Glomerular endothelial cell (primary cell): Measurements from ENCODE around the gene NFAT5. TPM values are rescaled to one million over a fixed set of nuclear protein-coding genes. Genes with fewer than 3 reads are reported as not detected.
A peak's percentile ranks its signal among the peaks of the same experiment; 100 is the strongest.

Experiments
- DNase-seq: peaks from one replicate; pipeline ENCODE4 v3.0.0-alpha.2; 2011; ENCODE audit warnings: low read depth, low spot score; ENCODE audit errors: extremely low read depth
- total RNA-seq: library from RNA; depleted of rRNA; stranded (reverse); fragments of >200 nt; gene quantifications from 2 replicates; pipeline ENCODE4 v1.2.3, GENCODE V29; 2015

Gene NFAT5
- total RNA-seq, 1 donor from 2014 or later, result 71.0 TPM

DNA sequence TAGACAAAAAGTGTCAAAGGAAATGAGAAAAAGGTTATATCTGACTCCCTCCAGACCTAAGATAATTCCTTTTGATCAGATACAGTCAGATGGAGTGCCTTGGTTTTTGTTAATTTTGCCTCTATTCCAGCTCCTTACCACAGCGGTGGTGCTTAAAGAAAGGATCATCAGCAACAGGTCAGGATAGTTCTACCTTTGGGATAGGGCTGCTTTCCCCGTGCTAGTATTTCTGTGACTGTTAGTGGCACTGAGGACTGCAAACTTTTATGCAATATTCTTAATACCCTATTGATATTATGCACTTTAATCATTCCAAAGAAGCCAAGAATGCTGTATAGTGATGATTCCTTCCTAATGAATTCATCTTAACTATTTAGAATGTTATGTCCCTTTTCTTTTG is 136.1 kb downstream of the NFAT5 start:
- DNase-seq, result no peak

DNA sequence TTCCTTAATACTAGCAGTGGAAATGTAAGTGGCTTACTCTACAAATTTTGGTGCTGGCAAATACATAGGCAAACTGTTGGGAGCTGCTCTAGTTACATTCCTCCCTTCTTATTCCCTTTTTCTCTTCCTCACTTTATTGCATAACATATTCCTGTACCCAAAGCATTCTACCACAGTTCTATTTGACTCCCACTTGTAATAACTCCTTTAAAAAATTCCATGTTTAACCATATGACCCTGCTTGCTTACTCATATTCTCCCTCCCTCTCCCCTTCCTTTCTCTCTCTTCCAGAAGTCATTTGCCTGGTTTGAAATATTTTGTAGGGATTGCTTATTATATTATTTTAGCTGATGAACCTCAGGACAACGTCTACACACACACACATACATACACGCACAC is 137.9 kb downstream of the NFAT5 start:
- DNase-seq, result no peak

DNA sequence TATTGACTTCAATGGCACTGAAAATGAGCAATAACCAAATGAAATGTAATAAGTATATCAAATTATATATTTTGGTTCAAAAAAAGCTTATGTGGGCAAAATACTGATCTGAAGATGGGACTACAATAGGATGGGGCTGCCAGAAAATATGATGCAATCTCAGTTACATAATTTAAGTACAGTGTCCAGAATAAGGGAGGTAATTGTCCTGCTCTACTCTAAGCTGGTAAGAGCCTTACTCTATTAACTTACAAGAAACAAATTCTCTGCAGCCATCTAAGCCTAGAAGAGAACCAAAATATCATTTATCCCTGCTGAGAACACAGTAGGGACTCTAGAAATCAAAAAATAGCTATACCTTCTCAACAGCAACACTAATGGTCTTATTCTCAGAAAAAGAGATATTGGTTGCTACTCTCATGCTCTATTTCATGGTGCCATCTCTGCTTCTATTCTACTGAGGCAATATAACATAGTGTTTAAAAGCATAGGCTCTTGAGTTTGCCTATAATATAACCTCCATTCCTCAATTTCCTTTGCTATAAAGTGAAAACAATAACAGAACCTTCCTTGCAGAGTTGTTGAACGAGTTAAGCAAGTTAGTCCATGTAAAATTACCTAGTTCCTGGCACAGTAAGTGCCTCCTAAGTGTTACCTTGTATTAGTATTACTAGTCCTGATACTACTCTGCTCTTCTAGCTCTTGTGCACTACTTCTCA is 140.6 kb downstream of the NFAT5 start:
- no peak for DNase-seq

DNA sequence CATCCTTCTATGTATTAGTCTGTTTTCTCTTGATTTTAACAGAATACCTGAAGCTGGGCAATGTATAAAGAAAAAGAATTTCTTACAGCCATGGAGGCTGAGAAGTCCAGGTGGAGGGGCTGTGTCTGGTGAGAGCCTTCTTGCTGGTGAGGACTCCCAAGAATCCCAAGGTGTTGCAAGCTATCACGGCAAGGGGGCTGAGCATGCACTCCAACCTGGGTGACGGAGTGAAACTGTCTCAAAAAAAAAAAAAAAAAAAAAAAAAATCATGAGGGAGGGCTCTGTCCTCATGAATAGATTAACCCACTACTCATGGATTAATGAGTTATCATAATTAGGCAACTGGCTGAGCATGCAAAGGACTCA is 141.2 kb downstream of the NFAT5 start:
- DNase-seq, result no peak

DNA sequence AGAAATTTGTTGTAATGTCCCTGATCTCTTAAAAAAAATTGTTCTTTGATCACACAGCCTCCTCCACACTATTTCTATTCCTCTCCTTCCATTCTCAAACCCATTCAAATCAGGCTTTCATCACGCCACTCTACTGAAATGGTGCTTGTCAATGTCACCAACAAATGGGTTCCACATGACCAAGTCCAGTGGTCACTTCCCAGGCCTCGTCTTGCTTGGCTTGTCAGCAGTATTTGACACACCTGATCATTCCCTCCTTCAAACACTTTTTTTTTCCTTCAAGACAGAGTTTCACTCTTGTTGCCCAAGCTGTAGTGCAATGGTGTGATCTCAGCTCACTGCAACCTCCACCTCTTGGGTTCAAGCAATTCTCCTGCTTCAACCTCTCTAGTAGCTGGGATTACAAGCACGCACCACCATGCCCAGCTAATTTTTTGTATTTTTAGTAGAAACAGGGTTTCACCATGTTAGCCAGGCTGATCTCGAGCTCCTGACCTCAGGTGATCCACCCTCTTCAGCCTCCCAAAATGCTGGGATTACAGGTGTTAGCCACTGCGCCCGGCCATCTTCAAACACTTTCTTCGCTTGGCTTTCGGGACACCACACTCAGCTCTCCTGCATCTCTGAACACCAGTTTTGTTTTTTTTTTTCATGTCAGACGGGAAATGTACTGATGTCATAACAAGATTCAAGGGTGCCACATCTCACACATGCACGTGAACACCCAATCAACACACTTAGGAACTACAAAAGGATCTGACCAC is 142.3 kb downstream of the NFAT5 start:
- no peak for DNase-seq

DNA sequence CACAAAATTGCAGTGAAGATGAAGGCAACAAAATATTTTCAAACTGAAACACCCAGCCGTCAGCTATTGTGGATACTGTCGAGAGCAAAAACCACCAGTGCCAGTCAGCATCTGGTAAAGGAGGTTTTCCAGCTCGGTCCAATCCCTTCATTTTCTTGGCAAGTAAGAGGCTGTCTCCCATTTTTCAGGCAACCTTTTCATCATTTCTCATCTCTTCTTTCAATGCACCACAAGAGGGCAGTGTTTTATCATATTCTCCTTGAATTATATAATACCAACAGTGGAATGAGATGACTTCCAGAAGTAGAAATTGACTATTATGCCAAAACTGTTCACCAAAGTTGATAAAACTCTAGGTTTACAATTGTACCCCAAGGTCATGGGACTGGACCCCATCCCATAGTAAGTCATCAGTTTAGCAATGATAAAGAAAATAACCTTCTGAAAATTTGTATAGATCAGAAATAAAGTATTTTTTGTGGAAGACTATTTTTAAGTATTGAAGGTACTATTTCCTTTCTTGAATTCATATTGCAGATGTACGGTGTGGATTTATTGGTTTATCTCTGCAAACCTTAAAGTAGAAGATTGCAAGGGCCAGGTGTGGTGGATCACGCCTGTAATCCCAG is 143.8 kb downstream of the NFAT5 start:
- peak; percentile 52 for DNase-seq

DNA sequence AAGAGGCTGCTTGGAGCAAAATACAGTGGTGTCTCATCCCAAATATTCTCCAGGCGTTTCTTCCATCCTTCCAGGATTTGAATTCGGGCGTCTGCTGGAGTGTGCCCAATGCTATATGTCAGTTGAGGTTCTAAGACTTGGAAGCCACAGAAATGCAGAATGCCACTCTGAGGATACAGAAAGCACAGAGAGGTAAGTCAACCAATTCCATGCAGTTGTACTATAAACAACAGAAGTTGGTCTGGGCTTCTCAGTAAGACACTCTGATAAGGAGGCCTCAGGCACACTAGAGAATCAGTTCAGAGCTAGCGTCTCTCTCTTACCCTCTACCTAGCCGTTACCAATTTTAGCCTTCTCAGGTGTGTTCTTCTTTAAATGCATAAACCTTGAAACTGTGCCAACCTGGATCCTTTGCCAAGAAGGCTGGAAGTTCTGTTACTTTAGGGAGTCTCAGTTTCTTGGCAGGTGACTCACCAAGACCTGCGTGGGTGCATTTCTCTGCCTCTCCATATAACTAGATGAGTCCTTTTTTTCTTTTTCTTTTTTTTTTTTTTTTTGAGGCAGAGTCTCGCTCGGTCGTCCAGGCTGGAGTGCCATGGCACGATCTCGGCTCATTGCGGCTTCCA is 145.5 kb downstream of the NFAT5 start:
- DNase-seq, result no peak

DNA sequence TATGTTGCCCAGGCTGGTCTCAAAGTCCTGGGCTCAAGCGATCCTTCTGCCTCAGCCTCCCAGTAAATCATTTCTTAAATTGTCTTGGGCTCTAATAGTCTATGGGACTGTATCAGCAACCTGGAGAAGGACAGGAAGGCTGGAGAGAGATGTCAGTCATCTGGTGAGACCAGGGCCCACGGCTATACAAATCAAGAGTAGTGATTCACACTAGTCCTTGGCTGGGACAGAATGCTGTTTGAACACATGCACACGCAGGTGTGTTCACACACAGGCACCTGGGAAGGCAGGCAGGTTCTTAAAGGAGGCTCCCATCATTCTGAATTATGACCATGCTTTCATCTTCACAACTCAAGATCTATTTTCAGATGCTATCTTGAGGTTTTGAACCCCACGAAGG is 146.5 kb downstream of the NFAT5 start:
- DNase-seq, result no peak

DNA sequence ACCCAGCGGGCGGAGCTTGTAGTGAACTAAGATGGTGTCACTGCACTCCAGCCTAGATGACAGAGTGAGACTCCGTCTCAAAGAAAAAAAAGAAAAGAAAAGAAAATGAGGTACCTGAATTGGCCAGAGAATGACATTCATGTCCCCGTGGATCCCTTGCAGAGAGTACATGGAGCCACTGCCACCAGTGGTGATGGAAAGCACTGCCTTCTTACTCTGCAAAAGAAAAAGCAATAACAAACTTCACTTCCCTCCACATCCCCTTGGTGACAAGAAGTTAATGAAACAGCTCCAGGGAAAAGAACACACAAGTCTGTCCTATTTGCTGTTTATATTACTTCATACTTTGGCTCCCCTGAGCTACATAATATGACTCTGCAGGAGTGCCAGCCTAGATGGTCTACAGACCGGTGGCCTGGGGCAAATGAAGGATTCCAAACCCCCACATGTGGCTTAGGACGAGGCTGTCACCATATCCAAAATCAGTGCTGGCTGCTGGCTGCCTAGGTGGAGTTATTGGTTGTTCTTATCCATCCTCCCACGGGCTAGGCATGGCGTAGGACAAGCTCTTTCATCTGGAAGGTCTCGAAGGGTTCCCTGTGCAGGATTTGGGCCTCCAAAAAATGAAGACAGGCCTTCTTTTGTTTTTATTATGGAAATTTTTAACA is 147.3 kb downstream of the NFAT5 start:
- DNase-seq, result no peak

DNA sequence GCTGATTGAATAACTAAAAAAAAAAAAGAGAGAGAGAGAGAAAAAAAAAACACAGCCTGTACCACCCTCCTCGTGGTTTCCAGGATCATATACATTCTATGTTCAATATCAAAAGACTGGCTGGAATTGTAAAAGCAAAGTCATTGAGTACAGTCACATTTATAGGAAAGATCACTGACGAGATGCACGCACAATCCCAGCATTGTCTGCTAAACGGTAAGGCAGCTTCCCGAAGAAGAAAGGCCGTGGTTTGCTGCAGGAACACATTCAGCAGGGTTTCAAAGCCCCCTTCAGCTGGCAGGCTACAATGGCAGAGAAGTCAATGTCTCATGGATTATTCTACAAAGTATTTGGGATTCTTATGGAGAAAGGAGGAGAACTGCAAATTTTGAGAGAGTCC is 151.3 kb downstream of the NFAT5 start:
- no peak for DNase-seq

DNA sequence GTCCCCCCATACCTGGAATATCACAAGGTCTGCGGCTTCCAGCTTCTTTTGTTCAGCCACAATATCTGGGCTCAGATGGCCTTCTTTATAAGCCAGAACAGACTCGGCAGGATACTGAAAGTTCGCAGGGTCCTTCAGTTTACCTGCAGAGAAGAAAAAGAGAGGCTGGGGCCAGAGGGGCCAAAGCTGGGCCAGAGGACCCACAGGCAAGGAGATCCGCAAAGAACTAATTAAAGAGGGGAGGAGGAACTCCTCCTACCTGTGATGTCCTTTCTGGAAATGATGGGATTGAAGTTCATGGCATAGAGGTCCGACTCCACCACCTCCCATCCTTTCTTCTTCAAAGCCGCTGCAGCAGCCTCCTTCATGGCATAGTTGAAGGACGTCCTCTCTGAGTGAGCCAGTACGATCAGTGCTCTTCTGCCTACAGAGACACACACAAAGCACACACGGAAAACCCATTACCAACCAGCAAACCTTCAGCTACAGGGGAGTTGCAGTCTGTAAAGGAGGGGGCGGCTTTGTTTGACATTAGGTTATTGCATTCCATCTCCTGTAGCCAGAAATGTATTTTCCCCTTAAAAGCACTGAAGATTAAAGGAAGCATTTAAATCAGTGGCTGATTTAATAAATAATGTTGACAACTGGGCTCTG is 152.5 kb downstream of the NFAT5 start:
- no peak for DNase-seq

DNA sequence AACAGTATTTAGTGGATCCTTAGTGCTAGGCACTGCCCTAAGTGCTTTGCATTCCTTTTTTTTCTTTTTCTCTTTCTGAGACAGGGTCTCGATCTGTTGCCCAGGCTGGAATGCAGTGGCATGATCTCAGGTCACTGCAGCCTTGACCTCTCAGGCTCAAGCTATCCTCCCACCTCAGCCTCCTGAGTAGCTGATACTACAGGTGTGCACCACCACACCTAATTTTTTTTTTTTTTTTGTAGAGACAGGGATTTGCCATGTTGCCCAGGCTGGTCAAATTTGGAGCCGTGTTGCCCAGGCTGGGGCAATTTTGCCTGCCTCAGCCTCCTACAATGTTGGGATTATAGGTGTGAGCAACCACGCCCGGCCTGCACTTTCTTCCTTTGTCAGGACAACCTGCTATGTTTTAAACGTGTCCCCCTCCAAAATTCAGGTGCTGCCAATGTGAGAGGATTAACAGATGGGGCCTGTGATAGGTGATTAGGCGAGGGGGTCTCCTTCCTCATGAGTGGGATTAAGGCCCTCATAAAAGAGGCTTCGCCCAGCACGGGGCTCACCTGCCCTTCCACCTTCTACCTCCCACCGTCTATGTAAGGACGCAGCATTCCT is 155.2 kb downstream of the NFAT5 start:
- no peak for DNase-seq

DNA sequence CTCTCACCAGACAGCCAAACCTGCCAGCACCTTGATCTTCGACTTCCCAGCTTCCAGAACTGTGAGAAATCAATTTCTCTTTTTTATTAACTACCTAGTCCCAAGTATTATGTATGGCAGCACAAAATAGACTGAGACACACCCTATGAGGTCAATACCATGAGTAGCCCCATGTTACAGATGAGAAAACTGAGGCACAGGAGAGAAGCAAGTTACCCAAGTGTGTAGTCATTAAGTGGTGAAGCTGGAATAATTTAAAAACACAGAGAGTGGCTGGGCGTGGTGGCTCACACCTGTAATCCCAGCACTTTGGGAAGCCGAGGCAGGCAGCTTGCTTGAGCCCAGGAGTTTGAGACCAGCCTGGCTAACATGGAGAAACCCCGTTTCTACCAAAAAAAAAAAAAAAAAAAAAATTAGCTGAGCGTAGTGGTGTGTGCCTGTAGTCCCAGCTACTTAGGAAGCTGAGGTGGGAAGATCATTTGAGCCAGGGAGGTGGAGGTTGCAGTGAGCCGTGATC is 155.7 kb downstream of the NFAT5 start:
- DNase-seq, result no peak

DNA sequence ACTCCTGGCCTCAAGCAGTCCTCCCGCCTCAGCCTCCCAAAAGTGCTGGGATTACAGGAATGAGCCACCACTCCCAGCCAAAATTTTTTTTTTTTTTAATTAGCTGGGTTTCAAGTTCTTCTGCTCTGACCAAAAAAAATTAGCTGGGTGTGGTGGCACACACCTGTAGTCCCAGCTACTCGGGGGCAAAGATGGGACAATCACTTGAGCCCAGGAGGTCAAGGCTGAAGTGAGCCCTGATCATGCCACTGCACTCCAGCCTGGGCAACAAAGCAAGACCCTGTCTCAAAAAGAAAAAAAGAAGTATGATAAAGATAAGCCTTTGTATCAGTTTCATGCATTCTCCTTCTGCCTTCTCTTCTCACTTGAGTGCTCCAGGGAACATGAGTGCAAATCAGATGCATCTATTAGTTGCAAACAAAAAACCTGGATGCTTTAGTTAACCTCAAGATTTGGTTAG is 158.7 kb downstream of the NFAT5 start:
- no peak for DNase-seq

DNA sequence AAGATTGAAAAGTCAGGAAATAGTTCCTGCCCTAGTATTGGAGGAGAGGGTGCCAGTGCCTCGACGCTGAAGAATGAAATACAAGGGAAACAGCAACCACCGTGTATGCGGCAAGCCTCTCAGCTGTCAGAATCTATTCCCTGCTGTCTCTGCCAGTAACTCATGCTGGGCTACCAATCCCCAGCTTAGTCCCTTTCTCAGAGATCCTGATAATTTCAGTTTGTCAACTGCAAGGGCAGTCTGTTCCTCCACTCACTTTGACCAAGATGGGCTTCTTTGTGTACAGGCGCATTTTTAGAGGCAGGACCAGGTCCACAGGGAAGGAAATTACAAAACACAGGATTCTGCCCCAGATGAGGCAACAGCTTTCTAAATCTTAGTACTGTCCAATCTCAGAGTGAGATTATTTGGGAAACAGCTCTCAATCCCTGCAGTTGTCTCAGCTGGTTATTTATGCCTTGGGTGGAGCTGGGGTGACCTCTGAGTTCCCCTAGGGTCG is 159.3 kb downstream of the NFAT5 start:
- DNase-seq, result no peak

DNA sequence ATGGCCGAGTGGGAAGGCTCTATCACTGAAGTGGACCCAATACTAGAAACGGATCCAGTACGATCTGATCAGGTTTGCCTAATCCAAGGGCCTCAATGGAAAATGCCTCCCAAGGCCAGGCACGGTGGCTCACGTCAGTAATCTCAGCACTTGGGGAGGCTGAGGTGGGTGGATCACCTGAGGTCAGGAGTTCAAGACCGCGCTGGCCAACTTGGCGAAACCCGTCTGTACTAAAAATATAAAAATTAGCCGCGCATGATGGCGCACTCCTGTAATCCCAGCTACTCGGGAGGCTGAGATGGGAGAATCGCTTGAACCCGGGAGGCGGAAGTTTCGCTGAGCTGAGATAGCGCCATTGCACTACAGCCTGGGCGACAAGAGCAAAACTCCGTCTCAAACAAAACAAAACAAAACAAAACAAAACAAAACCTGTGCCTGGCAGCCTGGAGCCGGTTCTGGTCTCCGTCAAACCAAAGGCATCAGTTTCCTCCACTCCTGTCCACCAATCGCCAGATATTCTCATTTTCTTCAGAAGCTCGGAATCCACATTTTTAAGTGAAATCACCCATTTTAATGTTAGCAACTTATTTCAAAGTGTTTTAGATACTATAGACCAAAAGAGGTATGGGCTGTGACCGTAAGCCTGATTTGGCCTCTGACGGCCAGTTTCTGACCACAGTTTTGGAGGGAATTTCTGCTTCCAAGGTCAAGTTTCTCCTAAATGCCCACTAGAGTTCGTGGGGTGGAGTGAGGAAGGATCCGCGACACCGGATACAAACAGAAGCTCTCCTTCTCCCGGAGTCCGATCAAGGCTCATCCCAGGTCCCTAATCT is 159.9 kb downstream of the NFAT5 start:
- DNase-seq, result no peak

DNA sequence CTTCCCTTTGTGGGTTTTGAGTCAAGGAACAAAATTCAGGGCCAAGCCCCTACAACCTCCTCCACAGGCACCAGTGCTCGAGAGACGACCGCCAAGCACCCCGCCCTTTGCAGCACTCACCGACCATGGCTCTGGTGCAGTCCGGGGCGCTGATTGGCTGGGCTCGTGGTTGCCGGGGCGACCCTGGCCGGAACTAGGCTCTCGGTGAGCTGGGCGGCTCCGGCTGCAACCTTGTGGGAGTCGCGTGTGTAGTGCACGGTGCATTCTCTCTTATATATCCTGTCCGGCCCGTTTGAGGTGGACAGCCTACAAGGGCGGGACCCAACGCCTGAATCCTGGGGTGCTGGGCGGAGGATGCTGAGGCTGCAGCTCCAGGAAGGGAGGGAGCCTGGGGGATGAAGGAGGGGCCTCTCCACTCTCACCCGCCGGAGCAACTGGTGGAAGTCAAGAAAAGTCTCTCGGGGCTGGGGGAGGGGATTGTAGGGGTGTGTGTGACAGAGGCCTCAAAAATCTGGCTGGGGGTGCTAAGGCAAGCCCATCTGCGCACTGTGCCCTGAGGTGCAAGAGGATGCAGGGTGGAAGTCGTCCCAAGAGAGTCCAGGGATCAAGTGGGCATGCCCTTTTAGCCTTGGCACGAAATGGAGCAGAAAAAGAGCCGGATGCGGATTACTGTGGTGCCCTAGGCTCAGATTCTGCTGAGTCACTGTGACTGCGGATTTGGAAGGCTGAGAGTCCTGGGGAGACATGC is 160.7 kb downstream of the NFAT5 start, which contains the start of gene NQO1:
NQO1 (minus strand) TSS at position 248 of the 748 bp plus-strand sequence; CDS start at position 127, 121 bp downstream.
- peak; percentile 73 for DNase-seq

DNA sequence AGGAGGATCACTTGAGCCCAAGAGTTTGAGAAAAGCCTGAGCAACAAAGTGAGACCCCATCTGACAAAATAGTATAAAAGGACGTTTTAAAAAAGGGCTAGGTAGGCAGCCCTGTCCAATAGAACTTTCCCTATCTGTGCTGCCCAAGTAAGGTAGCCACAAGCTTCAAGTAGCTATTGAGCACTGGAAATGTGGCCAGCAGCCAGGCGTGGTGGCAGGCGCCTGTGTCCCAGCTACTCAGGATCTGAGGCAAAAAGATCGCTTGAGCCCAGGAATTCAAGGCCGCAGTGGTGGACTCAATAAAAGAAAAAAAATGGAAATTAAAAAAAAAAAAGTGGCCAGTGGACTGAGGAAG is 162.1 kb downstream of the NFAT5 start:
- no peak for DNase-seq
